HEK293T (cell line): Measurements from ENCODE around the gene CACNA1E.

Source experiments
- FOXA1 ChIP-seq: fragments of 450-650 bp; IDR thresholded peaks from 2 replicates; pipeline ENCODE4 v1.6.1; 2016; ENCODE audit warnings: mild to moderate bottlenecking
- FOXK2 ChIP-seq: fragments of 450-650 bp; IDR thresholded peaks from 2 replicates; pipeline ENCODE4 v1.6.1; 2016; ENCODE audit warnings: mild to moderate bottlenecking
- FOXM1 ChIP-seq: fragments of 450-650 bp; IDR thresholded peaks from 2 replicates; pipeline ENCODE4 v1.6.1; 2017; ENCODE audit warnings: mild to moderate bottlenecking, borderline replicate concordance
- L3MBTL2 ChIP-seq: fragments of 450-650 bp; conservative IDR thresholded peaks from 2 replicates; pipeline ENCODE4 v1.6.1; 2016; ENCODE audit warnings: mild to moderate bottlenecking
- SP1 ChIP-seq: fragments of 450-650 bp; IDR thresholded peaks from 2 replicates; pipeline ENCODE4 v1.6.1; 2017
- SUZ12 ChIP-seq: fragments of 450-650 bp; IDR thresholded peaks from 2 replicates; pipeline ENCODE4 v1.6.1; 2016; ENCODE audit warnings: mild to moderate bottlenecking
- TARDBP ChIP-seq: fragments of 450-650 bp; IDR thresholded peaks from 2 replicates; pipeline ENCODE4 v1.6.1; 2016

DNA sequence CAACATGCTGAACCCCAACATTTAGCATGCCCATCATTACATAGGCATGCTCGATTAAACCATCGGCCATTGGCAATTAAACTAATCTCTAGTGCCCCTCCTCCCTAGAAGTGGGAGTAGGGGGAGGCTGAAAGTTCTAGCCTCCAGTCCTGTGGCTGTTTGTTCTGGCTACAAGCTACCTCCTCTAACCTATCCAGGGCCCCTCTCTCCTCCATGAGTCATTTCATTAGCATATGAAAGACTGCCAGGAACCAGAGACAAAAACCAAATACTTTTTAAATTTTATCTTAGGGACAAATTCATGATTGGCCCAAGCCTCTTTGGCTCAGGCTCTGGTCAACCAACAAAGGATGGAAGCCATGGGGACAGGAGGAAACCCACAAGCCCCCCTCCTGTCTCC is 231.1 kb downstream of the CACNA1E start:
- TF ChIP-seq FOXK2 = no peak
- no peak for TF ChIP-seq SP1
- no peak for TF ChIP-seq FOXA1
- no peak for TF ChIP-seq SUZ12
- TF ChIP-seq FOXM1 = no peak
- no peak for TF ChIP-seq L3MBTL2
- no peak for TF ChIP-seq TARDBP
